WTC11 (cell line): ENCODE measurements around the gene PKIB. TPM values are rescaled to one million over a fixed set of nuclear protein-coding genes. Genes with fewer than 3 reads are reported as not detected.
"Not testable (repeated sequence)": the region's sequence is repeated elsewhere in the genome, so short reads cannot be mapped to it uniquely, and the experiment has no call there.

Source experiments
- ATAC-seq: fragments of 200-7000 bp; cut with Tn5 transposase; 2 replicates; pipeline ENCODE4 v1.10.0; 2021; ENCODE audit warnings: mild to moderate bottlenecking, moderate library complexity
- CTCF ChIA-PET: fragments of 300-600 bp; sonication (Branson Sonifier 250); formaldehyde crosslinking; loops from one replicate; lab custom pipeline; 2021; ENCODE audit warnings: antibody characterized with exemption; lab: Charles Lee
- POLR2A ChIA-PET: fragments of 350-600 bp; sonication (Branson Sonifier 250); formaldehyde crosslinking; loops from one replicate; lab custom pipeline; 2021; ENCODE audit warnings: antibody characterized with exemption; lab: Charles Lee
- DNase-seq: peaks from one replicate; pipeline ENCODE4 v3.0.0; 2021; ENCODE audit warnings: low spot score
- H3K27ac Mint-ChIP-seq: 2 replicates; pipeline ENCODE4 v1.8.0; 2021; ENCODE audit warnings: mixed read lengths
- H3K27me3 Mint-ChIP-seq: 2 replicates; pipeline ENCODE4 v1.8.0; 2021; ENCODE audit warnings: low read depth, mild to moderate bottlenecking, moderate library complexity, mixed read lengths
- H3K36me3 Mint-ChIP-seq: 2 replicates; pipeline ENCODE4 v1.8.0; 2021; ENCODE audit warnings: mixed read lengths
- H3K4me1 Mint-ChIP-seq: 2 replicates; pipeline ENCODE4 v1.8.0; 2022; ENCODE audit warnings: mixed read lengths
- H3K4me3 Mint-ChIP-seq: 2 replicates; pipeline ENCODE4 v1.8.0; 2021; ENCODE audit warnings: mild to moderate bottlenecking, moderate library complexity, mixed read lengths
- H3K9me3 Mint-ChIP-seq: 2 replicates; pipeline ENCODE4 v1.8.0; 2021; ENCODE audit warnings: mixed read lengths
- ATF3 ChIP-seq: sonication (generic); formaldehyde crosslinking; conservative IDR thresholded peaks from 2 replicates; pipeline ENCODE4 v1.8.1; 2022; ENCODE audit warnings: mild to moderate bottlenecking, missing genetic modification reagents
- E2F1 ChIP-seq: sonication (generic); formaldehyde crosslinking; IDR thresholded peaks from 2 replicates; pipeline ENCODE4 v1.8.0; 2022; ENCODE audit warnings: mild to moderate bottlenecking, missing genetic modification reagents
- ELF4 ChIP-seq: sonication (generic); formaldehyde crosslinking; IDR thresholded peaks from 2 replicates; pipeline ENCODE4 v1.8.1; 2022; ENCODE audit warnings: low read depth, mild to moderate bottlenecking, moderate library complexity, missing genetic modification reagents
- ESRRA ChIP-seq: sonication (generic); formaldehyde crosslinking; IDR thresholded peaks from 2 replicates; pipeline ENCODE4 v1.8.1; 2022; ENCODE audit warnings: mild to moderate bottlenecking, missing genetic modification reagents, borderline replicate concordance
- FOXK1 ChIP-seq: sonication (generic); formaldehyde crosslinking; IDR thresholded peaks from 2 replicates; pipeline ENCODE4 v1.8.0; 2022; ENCODE audit warnings: mild to moderate bottlenecking, moderate library complexity, missing genetic modification reagents
- STAT6 ChIP-seq: sonication (generic); formaldehyde crosslinking; conservative IDR thresholded peaks from 2 replicates; pipeline ENCODE4 v1.8.1; 2023; ENCODE audit warnings: mild to moderate bottlenecking, low read depth, missing genetic modification reagents, moderate library complexity
- TEAD1 ChIP-seq: sonication (generic); formaldehyde crosslinking; IDR thresholded peaks from 2 replicates; pipeline ENCODE4 v1.8.0; 2022; ENCODE audit warnings: mild to moderate bottlenecking, missing genetic modification reagents
- TP53 ChIP-seq: sonication (generic); formaldehyde crosslinking; IDR thresholded peaks from 2 replicates; pipeline ENCODE4 v1.8.1; 2023; ENCODE audit warnings: mild to moderate bottlenecking, missing genetic modification reagents
- ZMAT4 ChIP-seq: fragments of 250-450 bp; sonication (Bioruptor Pico); IDR thresholded peaks from 2 replicates; pipeline ENCODE4 v1.9.0; 2021; ENCODE audit warnings: mild to moderate bottlenecking
- total RNA-seq: library from RNA; stranded (reverse); gene quantifications from 3 replicates; pipeline ENCODE4 v1.2.3, GENCODE V29; 2021
- TF ChIP-seq, protein P1 (sequence below): sonication (generic); formaldehyde crosslinking; IDR thresholded peaks from 2 replicates; pipeline ENCODE4 v1.8.0; 2022; ENCODE audit warnings: missing genetic modification reagents
- TF ChIP-seq, protein P2 (sequence below): sonication (generic); formaldehyde crosslinking; IDR thresholded peaks from 2 replicates; pipeline ENCODE4 v1.8.1; 2023; ENCODE audit warnings: mild to moderate bottlenecking, missing genetic modification reagents
- TF ChIP-seq, protein P3 (sequence below): sonication (generic); formaldehyde crosslinking; IDR thresholded peaks from 2 replicates; pipeline ENCODE4 v1.8.0; 2023; ENCODE audit warnings: missing genetic modification reagents
- TF ChIP-seq, protein P4 (sequence below): sonication (generic); formaldehyde crosslinking; IDR thresholded peaks from 2 replicates; pipeline ENCODE4 v1.8.1; 2023; ENCODE audit warnings: mild to moderate bottlenecking, missing genetic modification reagents

Gene PKIB
- total RNA-seq, 1 experiment from 2014 or later: 26.4 TPM

GRCh38 chr6:122641819-122642218 is 31.6 kb downstream of the PKIB start (continued):
- TF ChIP-seq, protein P1, sequence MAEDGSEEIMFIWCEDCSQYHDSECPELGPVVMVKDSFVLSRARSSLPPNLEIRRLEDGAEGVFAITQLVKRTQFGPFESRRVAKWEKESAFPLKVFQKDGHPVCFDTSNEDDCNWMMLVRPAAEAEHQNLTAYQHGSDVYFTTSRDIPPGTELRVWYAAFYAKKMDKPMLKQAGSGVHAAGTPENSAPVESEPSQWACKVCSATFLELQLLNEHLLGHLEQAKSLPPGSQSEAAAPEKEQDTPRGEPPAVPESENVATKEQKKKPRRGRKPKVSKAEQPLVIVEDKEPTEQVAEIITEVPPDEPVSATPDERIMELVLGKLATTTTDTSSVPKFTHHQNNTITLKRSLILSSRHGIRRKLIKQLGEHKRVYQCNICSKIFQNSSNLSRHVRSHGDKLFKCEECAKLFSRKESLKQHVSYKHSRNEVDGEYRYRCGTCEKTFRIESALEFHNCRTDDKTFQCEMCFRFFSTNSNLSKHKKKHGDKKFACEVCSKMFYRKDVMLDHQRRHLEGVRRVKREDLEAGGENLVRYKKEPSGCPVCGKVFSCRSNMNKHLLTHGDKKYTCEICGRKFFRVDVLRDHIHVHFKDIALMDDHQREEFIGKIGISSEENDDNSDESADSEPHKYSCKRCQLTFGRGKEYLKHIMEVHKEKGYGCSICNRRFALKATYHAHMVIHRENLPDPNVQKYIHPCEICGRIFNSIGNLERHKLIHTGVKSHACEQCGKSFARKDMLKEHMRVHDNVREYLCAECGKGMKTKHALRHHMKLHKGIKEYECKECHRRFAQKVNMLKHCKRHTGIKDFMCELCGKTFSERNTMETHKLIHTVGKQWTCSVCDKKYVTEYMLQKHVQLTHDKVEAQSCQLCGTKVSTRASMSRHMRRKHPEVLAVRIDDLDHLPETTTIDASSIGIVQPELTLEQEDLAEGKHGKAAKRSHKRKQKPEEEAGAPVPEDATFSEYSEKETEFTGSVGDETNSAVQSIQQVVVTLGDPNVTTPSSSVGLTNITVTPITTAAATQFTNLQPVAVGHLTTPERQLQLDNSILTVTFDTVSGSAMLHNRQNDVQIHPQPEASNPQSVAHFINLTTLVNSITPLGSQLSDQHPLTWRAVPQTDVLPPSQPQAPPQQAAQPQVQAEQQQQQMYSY (CRISPR knock-in tag): no peak
- TF ChIP-seq FOXK1 (CRISPR knock-in tag) (no peak), ZMAT4 (CRISPR knock-in tag) (no peak), ELF4 (no peak), TEAD1 (no peak), ESRRA (CRISPR knock-in tag) (no peak)
- TF ChIP-seq, protein P2, sequence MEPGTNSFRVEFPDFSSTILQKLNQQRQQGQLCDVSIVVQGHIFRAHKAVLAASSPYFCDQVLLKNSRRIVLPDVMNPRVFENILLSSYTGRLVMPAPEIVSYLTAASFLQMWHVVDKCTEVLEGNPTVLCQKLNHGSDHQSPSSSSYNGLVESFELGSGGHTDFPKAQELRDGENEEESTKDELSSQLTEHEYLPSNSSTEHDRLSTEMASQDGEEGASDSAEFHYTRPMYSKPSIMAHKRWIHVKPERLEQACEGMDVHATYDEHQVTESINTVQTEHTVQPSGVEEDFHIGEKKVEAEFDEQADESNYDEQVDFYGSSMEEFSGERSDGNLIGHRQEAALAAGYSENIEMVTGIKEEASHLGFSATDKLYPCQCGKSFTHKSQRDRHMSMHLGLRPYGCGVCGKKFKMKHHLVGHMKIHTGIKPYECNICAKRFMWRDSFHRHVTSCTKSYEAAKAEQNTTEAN (CRISPR knock-in tag): no peak
- TF ChIP-seq, protein P3, sequence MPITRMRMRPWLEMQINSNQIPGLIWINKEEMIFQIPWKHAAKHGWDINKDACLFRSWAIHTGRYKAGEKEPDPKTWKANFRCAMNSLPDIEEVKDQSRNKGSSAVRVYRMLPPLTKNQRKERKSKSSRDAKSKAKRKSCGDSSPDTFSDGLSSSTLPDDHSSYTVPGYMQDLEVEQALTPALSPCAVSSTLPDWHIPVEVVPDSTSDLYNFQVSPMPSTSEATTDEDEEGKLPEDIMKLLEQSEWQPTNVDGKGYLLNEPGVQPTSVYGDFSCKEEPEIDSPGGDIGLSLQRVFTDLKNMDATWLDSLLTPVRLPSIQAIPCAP (CRISPR knock-in tag): no peak

- DNase-seq, H3K36me3 Mint-ChIP-seq, CTCF ChIA-PET, H3K9me3 Mint-ChIP-seq, H3K4me1 Mint-ChIP-seq, H3K27ac Mint-ChIP-seq, ATAC-seq, H3K4me3 Mint-ChIP-seq, POLR2A ChIA-PET, H3K27me3 Mint-ChIP-seq: not testable (repeated sequence)
Observed at GRCh38 chr6:122642604-122643003, 32.4 kb downstream of the PKIB start.

GRCh38 chr6:122645256-122645655 is 35.1 kb downstream of the PKIB start:
- POLR2A ChIA-PET: no interaction called here
- TF ChIP-seq STAT6 (CRISPR knock-in tag): no peak
- no peaks in the 10 kb centered on the region for H3K36me3 Mint-ChIP-seq
- no peaks in the 10 kb centered on the region for H3K9me3 Mint-ChIP-seq
- CTCF ChIA-PET: no interaction called here
- no peak for ATAC-seq
- no peak overlapping the region for H3K4me3 Mint-ChIP-seq
- no peak overlapping the region for H3K27ac Mint-ChIP-seq
- H3K4me1 Mint-ChIP-seq: no peaks in the 10 kb centered on the region
- DNase-seq: no peak
- no peaks in the 10 kb centered on the region for H3K27me3 Mint-ChIP-seq

- DNase-seq (no peak), ATAC-seq (no peak)
- H3K9me3 Mint-ChIP-seq: no peaks in the 10 kb centered on the region
- POLR2A ChIA-PET: no interaction called here
- no peaks in the 10 kb centered on the region for H3K36me3 Mint-ChIP-seq
- no peak overlapping the region for H3K4me3 Mint-ChIP-seq
- H3K27ac Mint-ChIP-seq: no peak overlapping the region
- H3K4me1 Mint-ChIP-seq: no peaks in the 10 kb centered on the region
- CTCF ChIA-PET: no interaction called here
- TF ChIP-seq, protein P4, sequence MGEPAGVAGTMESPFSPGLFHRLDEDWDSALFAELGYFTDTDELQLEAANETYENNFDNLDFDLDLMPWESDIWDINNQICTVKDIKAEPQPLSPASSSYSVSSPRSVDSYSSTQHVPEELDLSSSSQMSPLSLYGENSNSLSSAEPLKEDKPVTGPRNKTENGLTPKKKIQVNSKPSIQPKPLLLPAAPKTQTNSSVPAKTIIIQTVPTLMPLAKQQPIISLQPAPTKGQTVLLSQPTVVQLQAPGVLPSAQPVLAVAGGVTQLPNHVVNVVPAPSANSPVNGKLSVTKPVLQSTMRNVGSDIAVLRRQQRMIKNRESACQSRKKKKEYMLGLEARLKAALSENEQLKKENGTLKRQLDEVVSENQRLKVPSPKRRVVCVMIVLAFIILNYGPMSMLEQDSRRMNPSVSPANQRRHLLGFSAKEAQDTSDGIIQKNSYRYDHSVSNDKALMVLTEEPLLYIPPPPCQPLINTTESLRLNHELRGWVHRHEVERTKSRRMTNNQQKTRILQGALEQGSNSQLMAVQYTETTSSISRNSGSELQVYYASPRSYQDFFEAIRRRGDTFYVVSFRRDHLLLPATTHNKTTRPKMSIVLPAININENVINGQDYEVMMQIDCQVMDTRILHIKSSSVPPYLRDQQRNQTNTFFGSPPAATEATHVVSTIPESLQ (CRISPR knock-in tag): no peak
- TF ChIP-seq, protein P1 (CRISPR knock-in tag): no peak
- TF ChIP-seq ATF3 (CRISPR knock-in tag) (no peak), E2F1 (no peak), TP53 (CRISPR knock-in tag) (no peak)
- no peaks in the 10 kb centered on the region for H3K27me3 Mint-ChIP-seq
Observed at GRCh38 chr6:122647765-122648164, 37.6 kb downstream of the PKIB start.
